Stimulated activated CD8-positive, alpha-beta memory T cell treated with anti-CD3 and anti-CD28 coated beads, Interleukin-12 subunit alpha, Interleukin-12 subunit beta, amount 100 ng/mL, for 1 hour (primary cell): ENCODE measurements around the gene SLC6A6.
"Not testable (repeated sequence)": the region's sequence is repeated elsewhere in the genome, so short reads cannot be mapped to it uniquely, and the experiment has no call there.

Experiments
- DNase-seq: peaks from one replicate; pipeline ENCODE4 v3.0.0-alpha.2; 2020; ENCODE audit warnings: low read depth

SLC6A6 gene

GRCh38 chr3:14437705-14438104, 35.3 kb downstream of the SLC6A6 start:
- DNase-seq = not testable (repeated sequence)

GRCh38 chr3:14438262-14438661, 35.9 kb downstream of the SLC6A6 start:
- DNase-seq = no peak

GRCh38 chr3:14438929-14439328, 36.5 kb downstream of the SLC6A6 start:
- DNase-seq = no peak

- no peak for DNase-seq
Observed at GRCh38 chr3:14439501-14440167, 37.2 kb downstream of the SLC6A6 start.

- DNase-seq = no peak
Observed at GRCh38 chr3:14440168-14440518, 37.7 kb downstream of the SLC6A6 start.

- DNase-seq = no peak
Observed at GRCh38 chr3:14440531-14441239, 38.3 kb downstream of the SLC6A6 start.

- DNase-seq = no peak
Observed at GRCh38 chr3:14441240-14441919, 39.0 kb downstream of the SLC6A6 start.

- no peak for DNase-seq
Observed at GRCh38 chr3:14441920-14442300, 39.5 kb downstream of the SLC6A6 start.

GRCh38 chr3:14444380-14444779, 42.0 kb downstream of the SLC6A6 start:
- no peak for DNase-seq

- no peak for DNase-seq
Observed at GRCh38 chr3:14445773-14446172, 43.4 kb downstream of the SLC6A6 start.

- DNase-seq = no peak
Observed at GRCh38 chr3:14446988-14447570, 44.7 kb downstream of the SLC6A6 start.

GRCh38 chr3:14448063-14448462, 45.7 kb downstream of the SLC6A6 start:
- DNase-seq = no peak

- DNase-seq = no peak
Observed at GRCh38 chr3:14448756-14449727, 46.6 kb downstream of the SLC6A6 start.

- no peak for DNase-seq
Observed at GRCh38 chr3:14450506-14450905, 48.1 kb downstream of the SLC6A6 start.

GRCh38 chr3:14450922-14451606, 48.7 kb downstream of the SLC6A6 start:
- DNase-seq = no peak

- no peak for DNase-seq
Observed at GRCh38 chr3:14451844-14452739, 49.7 kb downstream of the SLC6A6 start.

- DNase-seq = no peak
Observed at GRCh38 chr3:14452740-14453710, 50.6 kb downstream of the SLC6A6 start.

GRCh38 chr3:14453876-14454638, 51.7 kb downstream of the SLC6A6 start:
- DNase-seq = no peak
